Heart left ventricle (tissue), 13 donors: ENCODE data around the gene SMO.

Source experiments
- POLR2A ChIP-seq, 2 donors: fragments of 450-650 bp; IDR thresholded peaks; one replicate each; pipeline ENCODE4 v1.6.1; 2017; ENCODE audit warnings: antibody characterized with exemption in 2 of 2, mild to moderate bottlenecking in 2 of 2, moderate library complexity in 2 of 2
- TF ChIP-seq, protein P1 (sequence below), 12 donors: fragments of 200-600 bp; sonication (generic) in 4 of 12; IDR thresholded peaks; one replicate each; pipeline versions ENCODE4 v1.5.0 to v1.8.0; 2018 to 2022; ENCODE audit warnings: antibody characterized with exemption in 12 of 12, mild to moderate bottlenecking in 5 of 12
- donor health status: ischemic (EF 13 %, LVEDD 7.1; RV severe dilation, severe dysfunction).
- donor health status: DM: no; HTN: yes; CAD: no.
- donor health status: DM: no; HTN: no; CAD: no.
- donor health status: ischemic (EF 25% LVEDD 6.9; RV normal size, moderate dysfunction).
- donor health status: ischemic (EF 25% LVEDD 5.7; RV mildly dilated, moderate dysfunction).
- donor health status: ischemic (EF 35%, LVEDD 5.7; RV mildly dilated, moderate dysfunction).
- donor health status: nonischemic (EF 11% LVEDD 7.7; RV severe dilation, severe dysfunction).
- donor health status: DM: yes; HTN: yes; CAD: no.
- donor health status: PGD.
- donor health status: ischemic (EF 29% LVEDD 5.4; RV normal size, mild dysfunction).
- donor health status: nonischemic (EF 23%, LVEDD 6.1; RV moderate dilation, normal function).

DNA sequence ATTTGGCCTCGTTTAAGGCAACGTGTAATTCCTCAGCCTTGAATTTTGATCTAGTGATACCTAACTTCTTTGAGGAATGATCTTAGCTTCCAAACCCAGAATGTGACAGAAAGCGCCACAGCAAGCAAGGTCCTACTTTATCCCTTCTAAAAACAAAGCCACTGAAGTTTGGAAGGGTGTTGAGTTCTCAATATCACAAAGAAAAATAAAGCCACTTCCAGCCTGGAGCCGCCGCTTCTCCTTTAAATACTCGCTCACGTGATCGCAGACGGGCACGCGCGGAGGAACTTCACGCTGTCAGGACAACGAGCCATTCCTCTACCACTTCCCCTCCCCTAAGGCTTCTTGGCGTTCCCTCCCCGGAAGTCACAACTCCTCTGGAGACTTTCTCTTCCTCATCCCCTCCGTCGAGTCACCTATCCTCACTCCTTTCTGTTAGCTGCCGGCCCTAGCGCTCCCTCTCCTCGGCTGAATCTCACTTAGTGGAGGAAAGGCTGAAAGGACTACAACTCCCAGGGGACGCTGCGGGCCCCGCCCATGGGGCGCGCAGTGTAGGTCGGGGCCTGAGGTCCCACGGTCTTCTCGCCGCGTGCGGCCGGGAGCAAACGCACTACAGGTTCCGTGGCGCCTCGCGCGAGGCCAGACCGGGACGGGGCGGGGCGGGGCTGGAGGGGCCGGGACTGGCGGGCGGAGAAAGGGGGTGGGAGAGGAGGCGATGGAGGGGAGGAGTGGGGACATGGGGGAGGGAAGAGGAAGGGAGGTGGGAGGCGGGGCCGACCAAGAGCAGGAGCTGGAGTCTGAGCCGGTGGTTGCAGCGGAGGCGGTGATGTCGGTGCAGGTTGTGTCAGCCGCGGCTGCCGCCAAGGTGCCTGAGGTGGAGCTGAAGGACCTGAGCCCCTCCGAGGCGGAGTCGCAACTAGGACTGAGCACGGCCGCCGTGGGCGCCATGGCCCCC lies 36.1 kb downstream of the SMO start, which contains the start of gene AHCYL2:
- TF ChIP-seq, protein P1, sequence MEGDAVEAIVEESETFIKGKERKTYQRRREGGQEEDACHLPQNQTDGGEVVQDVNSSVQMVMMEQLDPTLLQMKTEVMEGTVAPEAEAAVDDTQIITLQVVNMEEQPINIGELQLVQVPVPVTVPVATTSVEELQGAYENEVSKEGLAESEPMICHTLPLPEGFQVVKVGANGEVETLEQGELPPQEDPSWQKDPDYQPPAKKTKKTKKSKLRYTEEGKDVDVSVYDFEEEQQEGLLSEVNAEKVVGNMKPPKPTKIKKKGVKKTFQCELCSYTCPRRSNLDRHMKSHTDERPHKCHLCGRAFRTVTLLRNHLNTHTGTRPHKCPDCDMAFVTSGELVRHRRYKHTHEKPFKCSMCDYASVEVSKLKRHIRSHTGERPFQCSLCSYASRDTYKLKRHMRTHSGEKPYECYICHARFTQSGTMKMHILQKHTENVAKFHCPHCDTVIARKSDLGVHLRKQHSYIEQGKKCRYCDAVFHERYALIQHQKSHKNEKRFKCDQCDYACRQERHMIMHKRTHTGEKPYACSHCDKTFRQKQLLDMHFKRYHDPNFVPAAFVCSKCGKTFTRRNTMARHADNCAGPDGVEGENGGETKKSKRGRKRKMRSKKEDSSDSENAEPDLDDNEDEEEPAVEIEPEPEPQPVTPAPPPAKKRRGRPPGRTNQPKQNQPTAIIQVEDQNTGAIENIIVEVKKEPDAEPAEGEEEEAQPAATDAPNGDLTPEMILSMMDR (IDR thresholded peaks at IDR 0.05), result no peak
- TF ChIP-seq POLR2A (IDR thresholded peaks at IDR 0.05), result peak in 1 of 2 donors; percentile 25
